HEK293 (cell line): ENCODE data around the gene NELL2.

Source experiments
- CTCF ChIA-PET: fragments of 350-600 bp; formaldehyde crosslinking; extraction: SDS; loops from one replicate; lab custom pipeline; 2021; ENCODE audit warnings: antibody characterized with exemption; lab: Yijun Ruan, JAX
- POLR2A ChIA-PET: fragments of 300-600 bp; formaldehyde crosslinking; extraction: SDS; loops from one replicate; lab custom pipeline; 2020; ENCODE audit warnings: antibody characterized with exemption, inconsistent platforms; lab: Yijun Ruan, JAX
- H3K27ac ChIP-seq: fragments of 200-500 bp; sonication (Bioruptor generic); 2 replicates; pipeline ENCODE4 v1.5.1; 2014; ENCODE audit warnings: low read depth, low read length, control low read depth, inconsistent platforms; ENCODE audit errors: extremely low read depth
- H3K36me3 ChIP-seq, 2 experiments: fragments of 200-500 bp in 1 of 2; sonication (Bioruptor generic) in 1 of 2; 1 replicate in 1 of 2; 2 replicates in 1 of 2; pipeline ENCODE4 v1.5.1; 2014 to 2017; ENCODE audit warnings: inconsistent platforms in 2 of 2, low read length in 2 of 2; ENCODE audit not compliant: control insufficient read depth in 2 of 2, insufficient read depth in 1 of 2
- H3K4me1 ChIP-seq: fragments of 200-500 bp; sonication (Bioruptor generic); 2 replicates; pipeline ENCODE4 v1.5.1; 2014; ENCODE audit warnings: mild to moderate bottlenecking, low read length, inconsistent platforms; ENCODE audit not compliant: control insufficient read depth, insufficient read depth
- H3K4me3 ChIP-seq: 2 replicates; pipeline ENCODE4 v1.5.1; 2011; ENCODE audit warnings: low read depth, mild to moderate bottlenecking, control low read depth, low read length, moderate library complexity
- H3K9me3 ChIP-seq: fragments of 200-500 bp; sonication (Bioruptor generic); 2 replicates; pipeline ENCODE4 v1.5.1; 2014; ENCODE audit warnings: low read depth, low read length, inconsistent platforms; ENCODE audit not compliant: control insufficient read depth, insufficient read depth
- FEZF1 ChIP-seq: fragments of 450-650 bp; formaldehyde crosslinking; IDR thresholded peaks from 2 replicates; pipeline ENCODE4 v1.5.1; 2016; ENCODE audit warnings: missing biosample characterization, missing genetic modification characterization
- GLI2 ChIP-seq: fragments of 450-650 bp; formaldehyde crosslinking; IDR thresholded peaks from 2 replicates; pipeline ENCODE4; 2017; ENCODE audit warnings: missing biosample characterization, missing genetic modification characterization, low read depth, borderline replicate concordance
- HOXA7 ChIP-seq: sonication (generic); formaldehyde crosslinking; IDR thresholded peaks from 2 replicates; pipeline ENCODE4 v1.8.1; 2022; ENCODE audit warnings: missing genetic modification reagents, borderline replicate concordance
- KLF8 ChIP-seq: fragments of 450-650 bp; formaldehyde crosslinking; IDR thresholded peaks from 2 replicates; pipeline ENCODE4 v1.5.1; 2016; ENCODE audit warnings: missing biosample characterization, missing genetic modification characterization
- OVOL3 ChIP-seq: fragments of 450-650 bp; formaldehyde crosslinking; IDR thresholded peaks from 2 replicates; pipeline ENCODE4 v1.5.1; 2016; ENCODE audit warnings: missing biosample characterization, missing genetic modification characterization
- RBAK ChIP-seq: fragments of 450-650 bp; formaldehyde crosslinking; IDR thresholded peaks from 2 replicates; pipeline ENCODE4 v1.5.1; 2016; ENCODE audit warnings: missing biosample characterization, missing genetic modification characterization
- SP2 ChIP-seq: fragments of 450-650 bp; formaldehyde crosslinking; IDR thresholded peaks from 2 replicates; pipeline ENCODE4 v1.5.1; 2016; ENCODE audit warnings: missing biosample characterization, missing genetic modification characterization
- ZEB2 ChIP-seq: fragments of 450-650 bp; formaldehyde crosslinking; IDR thresholded peaks from 2 replicates; pipeline ENCODE4 v1.5.1; 2016; ENCODE audit warnings: missing biosample characterization, missing genetic modification characterization
- ZFP69B ChIP-seq: fragments of 450-650 bp; formaldehyde crosslinking; IDR thresholded peaks from 2 replicates; pipeline ENCODE4 v1.5.1; 2016; ENCODE audit warnings: missing biosample characterization, missing genetic modification characterization
- ZNF26 ChIP-seq: fragments of 450-650 bp; formaldehyde crosslinking; IDR thresholded peaks from 2 replicates; pipeline ENCODE4 v1.5.1; 2016; ENCODE audit warnings: missing biosample characterization, missing genetic modification characterization
- ZNF266 ChIP-seq: fragments of 450-650 bp; formaldehyde crosslinking; IDR thresholded peaks from 2 replicates; pipeline ENCODE4 v1.5.1; 2016; ENCODE audit warnings: missing biosample characterization, missing genetic modification characterization, low read depth
- ZNF274 ChIP-seq, 2 experiments: fragments of 200-500 bp in 1 of 2; fragments of 450-650 bp in 1 of 2; sonication (Bioruptor generic) in 1 of 2; formaldehyde crosslinking in 1 of 2; IDR thresholded peaks; 2 replicates each; pipeline versions ENCODE4 v1.5.1 to v1.6.1; 2014 to 2016; ENCODE audit warnings: borderline replicate concordance in 1 of 2, inconsistent platforms in 1 of 2, low read length in 1 of 2, missing biosample characterization in 1 of 2, missing genetic modification characterization in 1 of 2
- ZNF366 ChIP-seq: fragments of 450-650 bp; formaldehyde crosslinking; conservative IDR thresholded peaks from 2 replicates; pipeline ENCODE4 v1.5.1; 2016; ENCODE audit warnings: missing biosample characterization, missing genetic modification characterization
- ZNF433 ChIP-seq: fragments of 450-650 bp; formaldehyde crosslinking; IDR thresholded peaks from 2 replicates; pipeline ENCODE4 v1.5.1; 2016; ENCODE audit warnings: missing biosample characterization, missing genetic modification characterization, low read depth
- ZNF560 ChIP-seq: fragments of 450-650 bp; formaldehyde crosslinking; IDR thresholded peaks from 2 replicates; pipeline ENCODE4 v1.5.1; 2017; ENCODE audit warnings: missing biosample characterization, missing genetic modification characterization, borderline replicate concordance
- ZNF580 ChIP-seq: fragments of 450-650 bp; formaldehyde crosslinking; IDR thresholded peaks from 2 replicates; pipeline ENCODE4 v1.5.1; 2016; ENCODE audit warnings: missing biosample characterization, missing genetic modification characterization
- ZNF626 ChIP-seq: fragments of 450-650 bp; sonication (Bioruptor Pico); formaldehyde crosslinking; IDR thresholded peaks from 2 replicates; pipeline ENCODE4 v1.5.1; 2018; ENCODE audit warnings: missing biosample characterization, missing genetic modification characterization, inconsistent platforms
- ZNF777 ChIP-seq: fragments of 450-650 bp; formaldehyde crosslinking; IDR thresholded peaks from 2 replicates; pipeline ENCODE4 v1.5.1; 2017; ENCODE audit warnings: missing biosample characterization, missing genetic modification characterization, borderline replicate concordance
- ZNF791 ChIP-seq: fragments of 450-650 bp; formaldehyde crosslinking; IDR thresholded peaks from 2 replicates; pipeline ENCODE4 v1.5.1; 2016; ENCODE audit warnings: missing biosample characterization, missing genetic modification characterization
- ZNF792 ChIP-seq: fragments of 450-650 bp; formaldehyde crosslinking; IDR thresholded peaks from 2 replicates; pipeline ENCODE4 v1.5.1; 2016; ENCODE audit warnings: missing biosample characterization, missing genetic modification characterization
- TF ChIP-seq, protein P1 (sequence below): fragments of 450-650 bp; formaldehyde crosslinking; IDR thresholded peaks from 2 replicates; pipeline ENCODE4 v1.5.1; 2016; ENCODE audit warnings: missing biosample characterization, missing genetic modification characterization, low read depth
- TF ChIP-seq, protein P2 (sequence below): fragments of 450-650 bp; formaldehyde crosslinking; IDR thresholded peaks from 2 replicates; pipeline ENCODE4 v1.5.1; 2016; ENCODE audit warnings: missing biosample characterization, missing genetic modification characterization, borderline replicate concordance
- TF ChIP-seq, protein P3 (sequence below): fragments of 450-650 bp; formaldehyde crosslinking; optimal IDR thresholded peaks from 2 replicates; pipeline ENCODE3; 2016; ENCODE audit warnings: missing biosample characterization, mild to moderate bottlenecking, missing genetic modification characterization

NELL2 gene

GRCh38 chr12:44626883-44627282, 249.2 kb downstream of the NELL2 start:
- no peak overlapping the region for H3K27ac ChIP-seq
- ChIA-PET CTCF (no interaction called here), POLR2A (no interaction called here)
- no peaks in the 10 kb centered on the region for H3K36me3 ChIP-seq
- no peaks in the 10 kb centered on the region for H3K9me3 ChIP-seq
- no peak overlapping the region for H3K4me3 ChIP-seq
- TF ChIP-seq ZNF560 (tag by site-specific recombination) (no peak), ZNF366 (no peak), ZFP69B (tag by site-specific recombination) (no peak), ZEB2 (no peak), ZNF626 (tag by site-specific recombination) (no peak), RBAK (tag by site-specific recombination) (no peak), ZNF791 (no peak), ZNF274 (IDR thresholded peaks at IDR 0.05; ENCODE audit: low read length) (no peak), ZNF274 (tag by site-specific recombination; IDR thresholded peaks at IDR 0.05; ENCODE audit: borderline replicate concordance) (no peak), ZNF777 (tag by site-specific recombination) (no peak), OVOL3 (tag by site-specific recombination) (no peak), HOXA7 (no peak), ZNF792 (tag by site-specific recombination) (no peak), ZNF433 (tag by site-specific recombination) (no peak), GLI2 (tag by site-specific recombination) (no peak), KLF8 (tag by site-specific recombination) (no peak)
- TF ChIP-seq, protein P1, sequence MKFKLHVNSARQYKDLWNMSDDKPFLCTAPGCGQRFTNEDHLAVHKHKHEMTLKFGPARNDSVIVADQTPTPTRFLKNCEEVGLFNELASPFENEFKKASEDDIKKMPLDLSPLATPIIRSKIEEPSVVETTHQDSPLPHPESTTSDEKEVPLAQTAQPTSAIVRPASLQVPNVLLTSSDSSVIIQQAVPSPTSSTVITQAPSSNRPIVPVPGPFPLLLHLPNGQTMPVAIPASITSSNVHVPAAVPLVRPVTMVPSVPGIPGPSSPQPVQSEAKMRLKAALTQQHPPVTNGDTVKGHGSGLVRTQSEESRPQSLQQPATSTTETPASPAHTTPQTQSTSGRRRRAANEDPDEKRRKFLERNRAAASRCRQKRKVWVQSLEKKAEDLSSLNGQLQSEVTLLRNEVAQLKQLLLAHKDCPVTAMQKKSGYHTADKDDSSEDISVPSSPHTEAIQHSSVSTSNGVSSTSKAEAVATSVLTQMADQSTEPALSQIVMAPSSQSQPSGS (tag by site-specific recombination): no peak
- TF ChIP-seq, protein P2, sequence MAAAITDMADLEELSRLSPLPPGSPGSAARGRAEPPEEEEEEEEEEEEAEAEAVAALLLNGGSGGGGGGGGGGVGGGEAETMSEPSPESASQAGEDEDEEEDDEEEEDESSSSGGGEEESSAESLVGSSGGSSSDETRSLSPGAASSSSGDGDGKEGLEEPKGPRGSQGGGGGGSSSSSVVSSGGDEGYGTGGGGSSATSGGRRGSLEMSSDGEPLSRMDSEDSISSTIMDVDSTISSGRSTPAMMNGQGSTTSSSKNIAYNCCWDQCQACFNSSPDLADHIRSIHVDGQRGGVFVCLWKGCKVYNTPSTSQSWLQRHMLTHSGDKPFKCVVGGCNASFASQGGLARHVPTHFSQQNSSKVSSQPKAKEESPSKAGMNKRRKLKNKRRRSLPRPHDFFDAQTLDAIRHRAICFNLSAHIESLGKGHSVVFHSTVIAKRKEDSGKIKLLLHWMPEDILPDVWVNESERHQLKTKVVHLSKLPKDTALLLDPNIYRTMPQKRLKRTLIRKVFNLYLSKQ (tag by site-specific recombination): no peak
- no peaks in the 10 kb centered on the region; the same call in 1 of the 2 replicates for H3K4me1 ChIP-seq

- no peaks in the 10 kb centered on the region for H3K9me3 ChIP-seq
- H3K36me3 ChIP-seq: no peaks in the 10 kb centered on the region
- ChIA-PET CTCF (interaction anchor here (0.6 kb wide), 1 partner anchor 212 kb away, joined by 3 read pairs; no protein-coding TSS in a partner anchor), POLR2A (no interaction called here)
- peaks cover 8% of the 10 kb centered on the region for H3K4me1 ChIP-seq
- no peak overlapping the region for H3K4me3 ChIP-seq
- no peak overlapping the region for H3K27ac ChIP-seq
- TF ChIP-seq ZNF266 (tag by site-specific recombination) (no peak), FEZF1 (tag by site-specific recombination) (no peak), ZNF580 (no peak), SP2 (tag by site-specific recombination) (no peak), ZNF26 (tag by site-specific recombination) (no peak)
- TF ChIP-seq, protein P3, sequence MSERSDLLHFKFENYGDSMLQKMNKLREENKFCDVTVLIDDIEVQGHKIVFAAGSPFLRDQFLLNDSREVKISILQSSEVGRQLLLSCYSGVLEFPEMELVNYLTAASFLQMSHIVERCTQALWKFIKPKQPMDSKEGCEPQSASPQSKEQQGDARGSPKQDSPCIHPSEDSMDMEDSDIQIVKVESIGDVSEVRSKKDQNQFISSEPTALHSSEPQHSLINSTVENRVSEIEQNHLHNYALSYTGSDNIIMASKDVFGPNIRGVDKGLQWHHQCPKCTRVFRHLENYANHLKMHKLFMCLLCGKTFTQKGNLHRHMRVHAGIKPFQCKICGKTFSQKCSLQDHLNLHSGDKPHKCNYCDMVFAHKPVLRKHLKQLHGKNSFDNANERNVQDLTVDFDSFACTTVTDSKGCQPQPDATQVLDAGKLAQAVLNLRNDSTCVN (tag by site-specific recombination): no peak
- TF ChIP-seq, all 188 proteins: peak for 0
Observed at GRCh38 chr12:44618946-44619345, 257.2 kb downstream of the NELL2 start.
